Measurements from ENCODE around the gene FAM43A. TPM values are rescaled to one million over a fixed set of nuclear protein-coding genes. Genes with fewer than 3 reads are reported as not detected.

The FAM43A gene
- total RNA-seq, 1 donor from 2014 or later: 13.9 TPM

DNA sequence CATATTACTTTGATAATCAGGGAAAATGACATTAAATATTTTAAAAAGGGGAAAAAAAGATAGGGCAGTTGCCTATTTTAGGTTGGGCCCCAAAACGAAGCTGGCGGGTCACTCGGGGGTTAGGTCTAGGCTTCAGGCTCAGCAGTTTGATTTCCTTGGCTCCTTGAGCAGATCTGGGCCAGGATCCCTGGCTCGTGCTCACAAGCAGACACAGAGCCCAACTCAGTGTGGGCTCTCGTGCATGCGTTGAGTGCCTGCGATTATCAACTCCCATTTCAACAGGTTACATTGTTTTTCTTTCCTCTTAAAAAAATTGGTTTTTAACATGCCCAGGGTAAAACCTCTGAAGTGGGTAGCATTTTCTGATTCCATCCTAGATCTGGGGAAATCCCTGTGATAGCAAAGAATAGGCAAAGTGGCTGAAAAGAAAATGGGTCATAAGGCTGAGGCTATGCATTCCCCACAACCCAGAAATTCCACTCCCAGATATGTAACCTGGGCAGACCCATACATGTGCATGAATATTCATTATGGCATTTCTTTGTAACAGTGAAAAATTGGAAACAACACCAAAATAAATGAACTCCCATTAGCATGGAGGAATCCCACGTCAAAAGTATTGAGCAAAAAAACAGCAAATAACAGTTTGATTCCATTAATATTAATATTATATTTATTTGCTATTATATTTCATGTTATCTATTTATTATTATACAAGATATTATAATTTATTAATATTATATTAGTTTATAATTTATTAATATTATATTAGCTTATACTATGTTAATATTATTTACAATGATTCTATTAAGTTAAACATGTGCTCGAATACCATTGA lies 27.8 kb downstream of the FAM43A start:
- H3K27me3 Mint-ChIP-seq: peaks cover 14% of the 10 kb centered on the region
- H3K36me3 Mint-ChIP-seq: no peaks in the 10 kb centered on the region
- no peak overlapping the region for H3K27ac Mint-ChIP-seq
- no peaks in the 10 kb centered on the region for H3K9me3 Mint-ChIP-seq
- TF ChIP-seq, protein P1, sequence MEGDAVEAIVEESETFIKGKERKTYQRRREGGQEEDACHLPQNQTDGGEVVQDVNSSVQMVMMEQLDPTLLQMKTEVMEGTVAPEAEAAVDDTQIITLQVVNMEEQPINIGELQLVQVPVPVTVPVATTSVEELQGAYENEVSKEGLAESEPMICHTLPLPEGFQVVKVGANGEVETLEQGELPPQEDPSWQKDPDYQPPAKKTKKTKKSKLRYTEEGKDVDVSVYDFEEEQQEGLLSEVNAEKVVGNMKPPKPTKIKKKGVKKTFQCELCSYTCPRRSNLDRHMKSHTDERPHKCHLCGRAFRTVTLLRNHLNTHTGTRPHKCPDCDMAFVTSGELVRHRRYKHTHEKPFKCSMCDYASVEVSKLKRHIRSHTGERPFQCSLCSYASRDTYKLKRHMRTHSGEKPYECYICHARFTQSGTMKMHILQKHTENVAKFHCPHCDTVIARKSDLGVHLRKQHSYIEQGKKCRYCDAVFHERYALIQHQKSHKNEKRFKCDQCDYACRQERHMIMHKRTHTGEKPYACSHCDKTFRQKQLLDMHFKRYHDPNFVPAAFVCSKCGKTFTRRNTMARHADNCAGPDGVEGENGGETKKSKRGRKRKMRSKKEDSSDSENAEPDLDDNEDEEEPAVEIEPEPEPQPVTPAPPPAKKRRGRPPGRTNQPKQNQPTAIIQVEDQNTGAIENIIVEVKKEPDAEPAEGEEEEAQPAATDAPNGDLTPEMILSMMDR (conservative IDR thresholded peaks at IDR 0.05): no peak
- H3K4me1 Mint-ChIP-seq (ENCODE audit: unreplicated experiment): peaks cover 15% of the 10 kb centered on the region
- no peak overlapping the region for H3K4me3 Mint-ChIP-seq
- no peak for DNase-seq (ENCODE audit: extremely low spot score, unreplicated experiment)

DNA sequence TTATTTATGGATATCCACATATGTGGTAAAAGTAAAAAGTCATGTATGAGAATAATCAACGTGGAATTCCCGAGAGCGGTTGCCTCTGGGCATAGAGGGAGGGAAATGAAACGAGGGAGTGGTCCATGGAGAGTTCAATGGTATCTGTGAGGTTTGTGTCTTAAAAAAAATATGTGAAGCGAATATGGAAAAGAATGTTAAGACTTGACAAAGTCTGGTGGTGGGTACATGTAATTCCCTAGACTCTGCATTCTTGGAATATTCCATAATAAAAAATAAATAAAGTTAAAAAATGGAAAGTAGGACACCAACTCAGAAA lies 28.4 kb downstream of the FAM43A start:
- Mint-ChIP-seq H3K27me3 (peaks cover 14% of the 10 kb centered on the region), H3K9me3 (no peaks in the 10 kb centered on the region), H3K27ac (no peak overlapping the region), H3K4me1 (ENCODE audit: unreplicated experiment) (peaks cover 15% of the 10 kb centered on the region), H3K4me3 (no peak overlapping the region), H3K36me3 (no peaks in the 10 kb centered on the region)
- no peak for DNase-seq (ENCODE audit: extremely low spot score, unreplicated experiment)
- TF ChIP-seq, protein P1 (conservative IDR thresholded peaks at IDR 0.05): no peak

DNA sequence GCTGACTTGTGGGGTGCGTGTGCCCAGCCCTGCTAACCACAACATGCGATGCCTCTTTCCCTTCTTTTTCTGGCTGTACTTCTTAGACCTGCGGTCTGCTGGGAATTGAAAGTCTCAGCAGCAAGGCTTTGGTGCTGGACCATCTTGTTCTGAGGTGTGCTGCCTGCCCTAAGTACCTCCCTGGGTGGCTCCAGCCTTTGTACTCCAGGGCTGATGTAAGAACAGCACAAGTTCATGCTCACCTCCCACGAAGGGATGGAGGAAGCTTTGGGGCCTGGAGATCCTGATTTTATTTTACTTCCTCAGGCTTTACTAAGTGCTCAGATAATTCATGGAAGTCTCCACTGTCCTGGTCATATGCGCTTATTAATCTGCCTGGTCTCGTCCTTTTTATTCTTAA lies 28.9 kb downstream of the FAM43A start:
- H3K27me3 Mint-ChIP-seq: peaks cover 14% of the 10 kb centered on the region
- TF ChIP-seq, protein P1 (conservative IDR thresholded peaks at IDR 0.05): no peak
- no peaks in the 10 kb centered on the region for H3K9me3 Mint-ChIP-seq

DNA sequence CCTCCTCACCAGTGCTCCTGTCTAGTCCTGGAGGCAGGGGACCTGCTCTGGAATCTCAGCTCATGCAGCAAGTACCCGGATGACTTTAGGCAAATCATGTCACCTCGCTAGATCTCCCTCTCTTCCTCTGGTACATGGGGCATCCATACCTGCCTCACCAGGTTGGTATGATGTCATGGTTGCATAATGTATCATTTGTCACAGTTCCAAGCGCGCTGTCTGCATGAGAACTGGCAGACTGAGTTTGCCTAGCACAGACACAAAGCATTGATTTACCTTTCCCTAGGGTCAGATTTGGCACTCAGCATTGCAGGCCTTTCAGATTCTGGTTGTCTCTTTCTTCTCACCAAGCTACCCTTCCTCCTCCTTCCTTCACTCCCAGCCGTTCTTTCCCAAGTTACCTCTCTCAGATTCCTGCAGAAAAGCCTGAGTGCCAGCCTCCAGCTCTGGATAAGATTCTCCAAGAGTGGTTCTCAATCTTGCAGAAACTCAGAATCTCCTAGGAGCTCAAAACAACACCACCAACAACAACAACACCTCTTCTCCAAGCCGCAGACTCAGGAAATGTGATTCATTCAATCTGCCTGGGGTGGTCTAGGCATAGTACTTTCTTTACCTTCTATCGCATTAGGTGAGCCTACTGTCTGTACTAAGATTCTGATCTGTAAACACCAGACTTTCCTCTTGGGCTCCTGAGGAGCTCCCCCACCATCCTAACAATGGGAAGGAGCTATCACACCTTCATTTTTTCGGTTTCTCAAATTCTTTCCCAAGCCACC lies 29.5 kb downstream of the FAM43A start:
- Mint-ChIP-seq H3K36me3 (no peaks in the 10 kb centered on the region), H3K4me3 (no peak overlapping the region)
- no peak for DNase-seq (ENCODE audit: extremely low spot score, unreplicated experiment)

More for the DNA sequence above, 28.9 kb downstream of the FAM43A start:
- Mint-ChIP-seq H3K4me1 (ENCODE audit: unreplicated experiment) (peaks cover 15% of the 10 kb centered on the region), H3K36me3 (no peaks in the 10 kb centered on the region), H3K4me3 (no peak overlapping the region), H3K27ac (no peak overlapping the region)
- no peak for DNase-seq (ENCODE audit: extremely low spot score, unreplicated experiment)

DNA sequence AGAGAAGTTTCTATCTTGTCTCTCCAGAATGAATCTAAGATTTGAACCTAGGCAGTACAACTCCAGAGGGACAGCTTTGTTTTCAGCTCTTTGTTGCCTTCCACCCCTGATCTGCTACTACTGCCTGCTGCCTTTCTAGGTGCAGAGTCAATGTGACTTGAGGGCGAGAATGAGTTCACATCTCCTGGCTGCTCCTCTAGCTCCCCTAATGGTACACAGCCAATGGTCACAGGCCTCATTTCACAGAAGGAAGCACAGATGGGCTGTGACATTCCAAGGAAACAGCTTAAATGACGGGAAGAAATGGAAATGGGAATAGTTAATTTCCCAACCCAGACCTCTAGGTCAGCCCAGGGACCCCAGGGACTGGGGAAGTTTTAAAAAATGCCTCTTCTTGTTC lies 32.4 kb downstream of the FAM43A start:
- TF ChIP-seq, protein P1 (conservative IDR thresholded peaks at IDR 0.05): no peak
- Mint-ChIP-seq H3K4me1 (ENCODE audit: unreplicated experiment) (peaks cover 15% of the 10 kb centered on the region), H3K9me3 (no peaks in the 10 kb centered on the region), H3K4me3 (no peak overlapping the region), H3K36me3 (no peaks in the 10 kb centered on the region), H3K27me3 (peaks cover 14% of the 10 kb centered on the region), H3K27ac (no peak overlapping the region)
- DNase-seq (ENCODE audit: extremely low spot score, unreplicated experiment): no peak

More for the DNA sequence above, 29.5 kb downstream of the FAM43A start:
- H3K27me3 Mint-ChIP-seq: peaks cover 14% of the 10 kb centered on the region
- TF ChIP-seq, protein P1 (conservative IDR thresholded peaks at IDR 0.05): no peak
- no peak overlapping the region for H3K27ac Mint-ChIP-seq
- H3K9me3 Mint-ChIP-seq: no peaks in the 10 kb centered on the region
- peaks cover 15% of the 10 kb centered on the region for H3K4me1 Mint-ChIP-seq (ENCODE audit: unreplicated experiment)
